ENCODE data around the gene KIF2C. TPM values are rescaled to one million over a fixed set of nuclear protein-coding genes. Genes with fewer than 3 reads are reported as not detected.

KIF2C gene
- total and polyA plus RNA-seq, 2 of the 4 experiments (the other 2 are of a cell fraction), result 31.6 to 45.0 TPM

- TF ChIP-seq MAZ (IDR thresholded peaks at IDR 0.05; ENCODE audit: borderline replicate concordance, low read depth, low read length) (peak; percentile 62; the same call in 1 of the 2 replicates), RAD21 (IDR thresholded peaks at IDR 0.05; ENCODE audit: low read length) (no peak), FOS (IDR thresholded peaks at IDR 0.05; ENCODE audit: low read depth, low read length) (no peak), NFE2L2 (IDR thresholded peaks at IDR 0.05; ENCODE audit: low read depth, low read length) (no peak), MAFK (IDR thresholded peaks at IDR 0.05; ENCODE audit: low read depth, low read length) (no peak)
These were observed at the start of gene KIF2C (continued) for GRCh38 chr1:44739307-44740178.

- no peak overlapping the region for H3K18ac ChIP-seq (ENCODE audit: low read depth, low read length)
- no peak overlapping the region for H4K8ac ChIP-seq (ENCODE audit: low read depth in 2 of 2, low read length in 2 of 2)
- no peak overlapping the region for H2AK5ac ChIP-seq (ENCODE audit: low read depth, low read length)
- ATAC-seq (ENCODE audit: low read depth) (no peak), DNase-seq (no peak)
- no peaks in the 10 kb centered on the region for H3K9me3 ChIP-seq (ENCODE audit: control insufficient read depth, insufficient read depth, low read length)
- no peak overlapping the region for H2BK5ac ChIP-seq (ENCODE audit: low read depth, low read length, poor library complexity, severe bottlenecking)
- no peak overlapping the region for H3K23ac ChIP-seq (ENCODE audit: low read depth, low read length)
- H3K9me1 ChIP-seq (ENCODE audit: insufficient read depth, low read length), result no peaks in the 10 kb centered on the region
- POLR2A ChIA-PET (ENCODE audit: unreplicated experiment), result no interaction called here
- no peaks in the 10 kb centered on the region for H3K79me1 ChIP-seq (ENCODE audit: low read depth in 1 of 2, low read length in 2 of 2)
- no peak overlapping the region for H3K4me2 ChIP-seq (ENCODE audit: low read depth, low read length)
- in situ Hi-C loops (cut with MboI; ENCODE audit: low sequenced_read_pairs) (no loop called here), dilution Hi-C loops (cut with HindIII; ENCODE audit: low sequenced_read_pairs, unreplicated experiment) (no loop called here), intact Hi-C loops (cut with micrococcal nuclease) (no loop called here)
- H3K4me3 ChIP-seq (ENCODE audit: insufficient read depth, low read depth, low read length), result no peak overlapping the region
- no peaks in the 10 kb centered on the region for H3K36me3 ChIP-seq (ENCODE audit: control insufficient read depth, insufficient read depth, low read length)
- no peak overlapping the region for H3K56ac ChIP-seq (ENCODE audit: extremely low read depth, insufficient read depth, low read length)
- no peak overlapping the region for H4K91ac ChIP-seq (ENCODE audit: insufficient read depth, low read depth, low read length)
- H4K5ac ChIP-seq (ENCODE audit: low read depth, low read length), result no peak overlapping the region
- TF ChIP-seq POLR2A (IDR thresholded peaks at IDR 0.05; ENCODE audit: low read depth, low read length) (no peak), CEBPB (IDR thresholded peaks at IDR 0.05; ENCODE audit: low read depth, low read length) (no peak), MAFK (IDR thresholded peaks at IDR 0.05; ENCODE audit: low read depth, low read length) (no peak), USF2 (IDR thresholded peaks at IDR 0.05; ENCODE audit: low read depth, low read length) (no peak)
- no peak overlapping the region for H3K4ac ChIP-seq (ENCODE audit: low read depth, low read length)
- H3K27ac ChIP-seq (ENCODE audit: insufficient read depth, low read length), result no peak overlapping the region
- BruUV-seq (replicated peaks), result no TSS peak
- peaks cover 19% of the 10 kb centered on the region for H3K27me3 ChIP-seq (ENCODE audit: control insufficient read depth, insufficient read depth, low read length)
- no peaks in the 10 kb centered on the region for H4K20me1 ChIP-seq (ENCODE audit: insufficient read depth, low read length)
- H3K4me1 ChIP-seq (ENCODE audit: control insufficient read depth, insufficient read depth, low read length), result no peaks in the 10 kb centered on the region
- H2BK120ac ChIP-seq (ENCODE audit: low read depth, low read length), result no peak overlapping the region
- no peak overlapping the region for H2BK20ac ChIP-seq (ENCODE audit: low read depth, low read length)
- no peak overlapping the region for H2BK15ac ChIP-seq (ENCODE audit: low read depth, low read length)
- CTCF ChIA-PET, result no interaction called here
- no peak overlapping the region for H2AK9ac ChIP-seq (replicated peaks; ENCODE audit: low read depth, low read length, poor library complexity)
- no peak overlapping the region for H3K14ac ChIP-seq (replicated peaks; ENCODE audit: low read depth, low read length)
- H2AFZ ChIP-seq (replicated peaks; ENCODE audit: low read length, poor library complexity), result no peak overlapping the region
- no peak overlapping the region for H3K9ac ChIP-seq (ENCODE audit: low read depth, low read length)
- WGBS, 2 experiments (ENCODE audit: extremely low coverage in 2 of 2, insufficient read length in 1 of 2), result no CpG with 5 or more reads among the region's 2 CpGs
These were observed 46.5 kb upstream of the KIF2C start for GRCh38 chr1:44693159-44693558.

Data from IMR-90 (cell line).